Urinary bladder (tissue), 4 donors: ENCODE results near the gene TIMMDC1. TPM values are rescaled to one million over a fixed set of nuclear protein-coding genes. Genes with fewer than 3 reads are reported as not detected.

ENCODE experiments used
- DNase-seq: peaks from one replicate; pipeline ENCODE4 v3.0.0-alpha.2; 2015; ENCODE audit errors: extremely low spot score
- H3K27ac ChIP-seq: one replicate; pipeline ENCODE4 v1.5.1; 2013; ENCODE audit warnings: low read depth, mild to moderate bottlenecking, moderate library complexity
- H3K36me3 ChIP-seq: one replicate; pipeline ENCODE4 v1.6.1; 2013; ENCODE audit warnings: mild to moderate bottlenecking, moderate library complexity; ENCODE audit not compliant: insufficient read depth
- H3K4me1 ChIP-seq: one replicate; pipeline ENCODE4 v1.6.1; 2013; ENCODE audit warnings: mild to moderate bottlenecking, moderate library complexity; ENCODE audit not compliant: insufficient read depth
- H3K4me3 ChIP-seq: one replicate; pipeline ENCODE4 v1.5.1; 2013; ENCODE audit warnings: low read depth, low read length
- WGBS: extraction: QIAGEN DNeasy Blood & Tissue Kit; methylation state at CpG from one replicate; pipeline ENCODE4 v1.1.7; 2013; 5-methylcytosine and 5-hydroxymethylcytosine counted together
- polyA plus RNA-seq: library from polyadenylated mRNA; stranded (reverse); fragments of 200-250 nt; gene quantifications from one replicate; pipeline ENCODE4 v1.2.3, GENCODE V29; 2013
- total RNA-seq: library from RNA; depleted of rRNA; stranded (reverse); fragments of >200 nt; gene quantifications from one replicate; pipeline ENCODE4 v1.2.3, GENCODE V29; 2014
- donor health status: healthy with polysubstance abuse.
- donor health status: healthy.

The TIMMDC1 gene
- total and polyA plus RNA-seq, 2 donors: 49.1 to 98.1 TPM

- H3K4me3 ChIP-seq: no peak overlapping the region
- no peaks in the 10 kb centered on the region for H3K4me1 ChIP-seq
- DNase-seq: no peak
- WGBS: 74% methylated on average over 5 of the region's 5 CpGs
- no peak overlapping the region for H3K27ac ChIP-seq
- H3K36me3 ChIP-seq: no peaks in the 10 kb centered on the region
Observed at GRCh38 chr3:119571688-119572087, 73.3 kb downstream of the TIMMDC1 start.

Other genes with a start within 250 kb of the TIMMDC1 start
- gene ARHGAP31, start 204.2 kb upstream of the TIMMDC1 start, total RNA-seq: 16.1 TPM
- 10.3 TPM for gene ARHGAP31, start 204.2 kb upstream of the TIMMDC1 start, polyA plus RNA-seq
- 85.2 TPM for gene TMEM39A, start 34.9 kb upstream of the TIMMDC1 start, total RNA-seq
- 14.7 TPM for gene TMEM39A, start 34.9 kb upstream of the TIMMDC1 start, polyA plus RNA-seq
- 21.5 TPM for gene POGLUT1, start 29.6 kb upstream of the TIMMDC1 start, total RNA-seq
- 9.5 TPM for gene POGLUT1, start 29.6 kb upstream of the TIMMDC1 start, polyA plus RNA-seq
- 0.26 TPM for gene CD80, start 61.1 kb downstream of the TIMMDC1 start, total RNA-seq
- gene CD80, start 61.1 kb downstream of the TIMMDC1 start, polyA plus RNA-seq: 0.08 TPM
- gene ADPRH, start 80.9 kb downstream of the TIMMDC1 start, total RNA-seq: 3.0 TPM
- gene ADPRH, start 80.9 kb downstream of the TIMMDC1 start, polyA plus RNA-seq: 13.0 TPM
- 0.42 TPM for gene PLA1A, start 99.3 kb downstream of the TIMMDC1 start, total RNA-seq
- gene PLA1A, start 99.3 kb downstream of the TIMMDC1 start, polyA plus RNA-seq: 1.2 TPM
- gene POPDC2, start 162.0 kb downstream of the TIMMDC1 start, total RNA-seq: 11.5 TPM
- gene POPDC2, start 162.0 kb downstream of the TIMMDC1 start, polyA plus RNA-seq: 65.7 TPM
- 20.6 TPM for gene COX17, start 178.9 kb downstream of the TIMMDC1 start, total RNA-seq
- gene COX17, start 178.9 kb downstream of the TIMMDC1 start, polyA plus RNA-seq: 86.6 TPM
- gene CFAP91, start 204.5 kb downstream of the TIMMDC1 start, total RNA-seq: 2.6 TPM
- gene CFAP91, start 204.5 kb downstream of the TIMMDC1 start, polyA plus RNA-seq: 1.4 TPM